Measurements from ENCODE around the gene CTNND2.
"Not testable (repeated sequence)": the region's sequence is repeated elsewhere in the genome, so short reads cannot be mapped to it uniquely, and the experiment has no call there.

The CTNND2 gene

GRCh38 chr5:11640158-11640873, 263.9 kb downstream of the CTNND2 start:
- no peak for TF ChIP-seq CTCF (IDR thresholded peaks at IDR 0.05; ENCODE audit: low read depth, low read length, missing control alignments)
- no peak overlapping the region for H3K4me3 ChIP-seq (ENCODE audit: low read depth, low read length)
- DNase-seq (ENCODE audit: low read depth), result no peak

- TF ChIP-seq CTCF (IDR thresholded peaks at IDR 0.05; ENCODE audit: low read depth, low read length, missing control alignments), result no peak
- DNase-seq (ENCODE audit: low read depth), result no peak
- no peak overlapping the region for H3K4me3 ChIP-seq (ENCODE audit: low read depth, low read length)
Measured at GRCh38 chr5:11622785-11623184, 281.5 kb downstream of the CTNND2 start.

GRCh38 chr5:11620172-11620571, 284.1 kb downstream of the CTNND2 start:
- no peak overlapping the region for H3K4me3 ChIP-seq (ENCODE audit: low read depth, low read length)
- TF ChIP-seq CTCF (IDR thresholded peaks at IDR 0.05; ENCODE audit: low read depth, low read length, missing control alignments), result no peak
- no peak for DNase-seq (ENCODE audit: low read depth)

- no peak overlapping the region for H3K4me3 ChIP-seq (ENCODE audit: low read depth, low read length)
- no peak for DNase-seq (ENCODE audit: low read depth)
- no peak for TF ChIP-seq CTCF (IDR thresholded peaks at IDR 0.05; ENCODE audit: low read depth, low read length, missing control alignments)
Measured at GRCh38 chr5:11619339-11620024, 284.8 kb downstream of the CTNND2 start.

- H3K4me3 ChIP-seq (ENCODE audit: low read depth, low read length), result no peak overlapping the region
- no peak for DNase-seq (ENCODE audit: low read depth)
- no peak for TF ChIP-seq CTCF (IDR thresholded peaks at IDR 0.05; ENCODE audit: low read depth, low read length, missing control alignments)
Measured at GRCh38 chr5:11617080-11617479, 287.2 kb downstream of the CTNND2 start.

- DNase-seq (ENCODE audit: low read depth); H3K4me3 ChIP-seq (ENCODE audit: low read depth, low read length): not testable (repeated sequence)
Measured at GRCh38 chr5:11616624-11617023, 287.6 kb downstream of the CTNND2 start.

GRCh38 chr5:11611011-11611410, 293.2 kb downstream of the CTNND2 start:
- H3K4me3 ChIP-seq (ENCODE audit: low read depth, low read length), result no peak overlapping the region
- no peak for DNase-seq (ENCODE audit: low read depth)
- TF ChIP-seq CTCF (IDR thresholded peaks at IDR 0.05; ENCODE audit: low read depth, low read length, missing control alignments), result no peak

Measured in GM12864 (cell line).